ENCODE data around the gene SORCS2. TPM values are rescaled to one million over a fixed set of nuclear protein-coding genes. Genes with fewer than 3 reads are reported as not detected.

Gene SORCS2
- polyA plus RNA-seq, 3 donors, result 0.46 to 0.55 TPM; not detected in 1

DNA sequence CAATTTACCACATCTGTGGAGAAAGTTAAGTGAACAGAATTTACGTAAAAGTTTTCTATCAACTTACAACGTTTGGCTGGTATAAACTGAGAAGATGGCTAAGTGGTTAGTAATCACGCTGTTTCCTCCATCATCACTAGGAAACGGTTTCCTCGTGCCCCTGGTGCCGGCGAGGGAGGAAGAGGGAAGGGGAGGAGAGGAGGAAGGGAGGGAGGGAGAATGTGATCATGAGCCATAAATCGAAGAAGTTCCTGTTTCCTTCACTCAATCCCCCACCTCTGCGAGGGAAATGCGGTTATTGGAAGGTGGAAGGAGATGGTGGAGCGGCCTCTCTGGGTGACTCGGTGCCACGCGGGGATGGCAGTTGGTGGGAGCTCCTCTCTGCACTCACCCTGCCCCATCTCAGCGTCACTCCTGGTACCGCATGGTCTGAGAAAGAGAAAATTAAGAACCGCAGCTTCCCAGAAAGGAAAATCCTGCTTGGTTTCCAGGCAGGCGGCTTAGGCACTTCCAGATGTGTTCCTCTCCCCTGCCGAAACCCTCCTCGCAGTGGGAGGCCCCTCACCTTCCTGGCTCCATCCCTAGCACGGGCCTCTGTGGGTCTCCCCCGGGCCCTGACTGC is 530.5 kb downstream of the SORCS2 start:
- Mint-ChIP-seq H3K27ac (peak overlapping the region in 1 of 7 donors; percentile 58), H3K9me3 (peaks cover 0 to 8% (median 4%) of the 10 kb centered on the region in 7 donors), H3K27me3 (ENCODE audit: low read depth in 3 of 3) (peaks cover 10 to 24% (median 21%) of the 10 kb centered on the region in 3 donors), H3K4me3 (no peak overlapping the region), H3K4me1 (peaks cover 8% of the 10 kb centered on the region), H3K36me3 (no peaks in the 10 kb centered on the region)
- Histone ChIP-seq H3K36me3 (replicated peaks in 1 of 2; ENCODE audit: control insufficient read depth in 1 of 2, insufficient read depth in 2 of 2, low read length in 2 of 2) (no peaks in the 10 kb centered on the region), H2AFZ (ENCODE audit: insufficient read depth, low read depth, low read length, poor library complexity, severe bottlenecking) (no peak overlapping the region), H3K79me2 (ENCODE audit: insufficient read depth, low read length) (no peaks in the 10 kb centered on the region), H3K9ac (ENCODE audit: insufficient read depth, low read length, poor library complexity, severe bottlenecking) (no peak overlapping the region), H3K9me3 (replicated peaks in 1 of 2; ENCODE audit: control insufficient read depth in 1 of 2, insufficient read depth in 1 of 2, low read length in 2 of 2) (no peaks in the 10 kb centered on the region), H3K4me3 (replicated peaks in 1 of 3; ENCODE audit: low read depth in 2 of 3, low read length in 3 of 3) (no peak overlapping the region), H3K4me2 (replicated peaks; ENCODE audit: extremely low read depth, low read length, poor library complexity, severe bottlenecking) (no peak overlapping the region), H3K27me3 (ENCODE audit: control insufficient read depth in 2 of 2, insufficient read depth in 2 of 2, low read length in 2 of 2) (peaks cover 0 to 15% of the 10 kb centered on the region in 2 donors), H4K20me1 (ENCODE audit: insufficient read depth, low read length) (no peaks in the 10 kb centered on the region), H3K4me1 (ENCODE audit: control insufficient read depth in 1 of 2, insufficient read depth in 2 of 2, low read length in 2 of 2) (peaks cover 0 to 5% of the 10 kb centered on the region in 2 donors), H3K27ac (ENCODE audit: low read depth in 1 of 2, low read length in 2 of 2) (no peak overlapping the region)
- 80% methylated on average over 1 of the region's 22 CpGs for WGBS (ENCODE audit: insufficient coverage)
- TF ChIP-seq CTCF (IDR thresholded peaks at IDR 0.05), result no peak
- intact Hi-C loops (cut with micrococcal nuclease), result no loop called here
- peak in 1 of 3 donors; percentile 41 for DNase-seq

DNA sequence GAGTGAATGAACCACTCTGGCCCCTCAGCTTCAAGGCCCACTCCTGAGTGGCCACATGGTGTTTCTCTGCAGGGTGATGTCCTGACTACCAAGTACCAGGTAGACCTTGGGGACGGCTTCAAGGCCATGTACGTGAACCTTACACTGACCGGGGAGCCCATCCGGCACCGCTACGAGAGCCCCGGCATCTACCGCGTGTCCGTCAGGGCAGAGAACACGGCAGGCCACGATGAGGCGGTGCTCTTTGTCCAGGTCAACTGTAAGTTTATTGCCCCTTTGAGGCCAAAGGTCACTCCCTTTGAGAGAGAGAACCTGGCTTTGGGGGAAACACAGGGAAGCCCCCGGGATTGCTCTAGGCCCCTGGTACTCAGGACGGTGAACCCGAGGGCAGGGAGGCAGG is 531.3 kb downstream of the SORCS2 start:
- Mint-ChIP-seq H3K4me1 (peaks cover 8% of the 10 kb centered on the region), H3K36me3 (no peaks in the 10 kb centered on the region), H3K9me3 (peaks cover 0 to 8% (median 4%) of the 10 kb centered on the region in 7 donors), H3K27ac (peak overlapping the region in 1 of 7 donors; percentile 33), H3K4me3 (no peak overlapping the region), H3K27me3 (ENCODE audit: low read depth in 3 of 3) (peaks cover 10 to 21% (median 19%) of the 10 kb centered on the region in 3 donors)
- 98% methylated on average over 14 of the region's 16 CpGs for WGBS (ENCODE audit: insufficient coverage)
- Histone ChIP-seq H3K4me3 (replicated peaks in 1 of 3; ENCODE audit: low read depth in 2 of 3, low read length in 3 of 3) (no peak overlapping the region), H3K79me2 (ENCODE audit: insufficient read depth, low read length) (no peaks in the 10 kb centered on the region), H4K20me1 (ENCODE audit: insufficient read depth, low read length) (no peaks in the 10 kb centered on the region), H3K9ac (ENCODE audit: insufficient read depth, low read length, poor library complexity, severe bottlenecking) (no peak overlapping the region), H3K4me2 (replicated peaks; ENCODE audit: extremely low read depth, low read length, poor library complexity, severe bottlenecking) (no peak overlapping the region), H3K36me3 (replicated peaks in 1 of 2; ENCODE audit: control insufficient read depth in 1 of 2, insufficient read depth in 2 of 2, low read length in 2 of 2) (no peaks in the 10 kb centered on the region), H3K4me1 (ENCODE audit: control insufficient read depth in 1 of 2, insufficient read depth in 2 of 2, low read length in 2 of 2) (peaks cover 0 to 5% of the 10 kb centered on the region in 2 donors), H2AFZ (ENCODE audit: insufficient read depth, low read depth, low read length, poor library complexity, severe bottlenecking) (no peak overlapping the region), H3K27me3 (ENCODE audit: control insufficient read depth in 2 of 2, insufficient read depth in 2 of 2, low read length in 2 of 2) (peaks cover 0 to 15% of the 10 kb centered on the region in 2 donors), H3K9me3 (replicated peaks in 1 of 2; ENCODE audit: control insufficient read depth in 1 of 2, insufficient read depth in 1 of 2, low read length in 2 of 2) (no peaks in the 10 kb centered on the region), H3K27ac (ENCODE audit: low read depth in 1 of 2, low read length in 2 of 2) (no peak overlapping the region)
- intact Hi-C loops (cut with micrococcal nuclease), result no loop called here
- no peak for TF ChIP-seq CTCF (IDR thresholded peaks at IDR 0.05)
- no peak for DNase-seq

Measured in CD14-positive monocyte (primary cell).